GM10847 (cell line): ENCODE data around the gene ARL3.
A peak's percentile ranks its signal among the peaks of the same experiment; 100 is the strongest.

Source experiments
- POLR2A ChIP-seq: IDR thresholded peaks from 2 replicates; pipeline ENCODE4 v1.6.1; 2011; ENCODE audit not compliant: insufficient read length; ENCODE audit errors: extremely low read depth

ARL3 gene

DNA sequence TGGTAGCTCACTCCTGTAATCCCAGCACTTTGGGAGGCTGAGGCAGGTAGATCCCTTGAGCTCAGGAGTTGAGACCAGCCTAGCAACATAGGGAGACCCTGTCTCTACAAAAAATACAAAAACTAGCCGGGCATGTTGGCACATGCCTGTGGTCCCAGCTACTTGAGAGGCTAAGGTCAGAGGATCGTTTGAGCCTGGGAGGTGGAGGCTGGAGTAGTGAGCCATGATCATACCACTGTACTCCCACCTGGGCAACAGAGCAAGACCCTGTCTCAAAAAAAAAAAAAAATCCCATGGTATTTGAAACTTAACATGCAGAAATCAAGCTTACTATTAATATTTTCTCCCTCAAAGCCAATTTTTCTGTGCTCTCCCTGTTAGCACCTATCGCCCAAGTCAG is 6.1 kb upstream of the ARL3 start:
- TF ChIP-seq POLR2A = no peak

DNA sequence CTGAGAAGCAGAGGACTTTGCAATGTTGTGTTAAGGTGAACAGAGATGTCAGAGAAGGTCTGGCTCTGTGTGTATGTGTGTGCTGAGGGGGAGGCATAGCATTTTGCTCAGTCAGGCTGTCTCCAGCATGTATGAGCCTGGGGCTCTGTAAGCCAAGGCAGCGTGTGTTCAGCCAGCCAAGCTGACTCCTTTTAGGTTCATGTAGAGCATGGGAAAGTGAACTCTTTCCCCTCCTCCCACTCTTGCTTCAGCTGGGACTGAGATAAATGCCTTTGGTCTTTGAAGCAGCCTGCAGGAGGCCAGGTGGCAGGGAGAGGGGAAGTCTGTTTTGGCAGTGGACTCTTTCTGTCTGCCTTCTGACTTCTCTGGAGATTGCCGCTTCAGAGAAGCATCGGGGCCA is 4.0 kb upstream of the ARL3 start:
- TF ChIP-seq POLR2A = no peak

DNA sequence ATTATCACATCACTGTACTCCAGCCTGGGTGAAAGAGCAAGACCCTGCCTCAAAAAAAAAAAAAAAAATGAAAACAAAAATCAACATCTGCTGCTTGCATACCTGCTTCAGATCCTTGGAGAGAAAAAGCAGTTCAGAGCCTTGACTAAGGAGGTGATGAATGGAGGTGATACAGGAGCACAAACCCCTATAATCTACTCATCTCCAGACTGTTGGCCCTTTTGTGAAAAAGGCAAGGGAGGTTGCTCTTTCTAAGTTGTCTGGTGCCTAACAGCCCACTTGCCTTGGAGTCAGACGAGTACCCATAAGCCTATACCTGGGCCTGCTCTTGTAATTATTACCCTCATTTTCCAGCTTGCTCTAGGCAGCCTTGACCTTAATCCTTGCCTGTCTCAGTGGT is 1.7 kb upstream of the ARL3 start:
- no peak for TF ChIP-seq POLR2A

DNA sequence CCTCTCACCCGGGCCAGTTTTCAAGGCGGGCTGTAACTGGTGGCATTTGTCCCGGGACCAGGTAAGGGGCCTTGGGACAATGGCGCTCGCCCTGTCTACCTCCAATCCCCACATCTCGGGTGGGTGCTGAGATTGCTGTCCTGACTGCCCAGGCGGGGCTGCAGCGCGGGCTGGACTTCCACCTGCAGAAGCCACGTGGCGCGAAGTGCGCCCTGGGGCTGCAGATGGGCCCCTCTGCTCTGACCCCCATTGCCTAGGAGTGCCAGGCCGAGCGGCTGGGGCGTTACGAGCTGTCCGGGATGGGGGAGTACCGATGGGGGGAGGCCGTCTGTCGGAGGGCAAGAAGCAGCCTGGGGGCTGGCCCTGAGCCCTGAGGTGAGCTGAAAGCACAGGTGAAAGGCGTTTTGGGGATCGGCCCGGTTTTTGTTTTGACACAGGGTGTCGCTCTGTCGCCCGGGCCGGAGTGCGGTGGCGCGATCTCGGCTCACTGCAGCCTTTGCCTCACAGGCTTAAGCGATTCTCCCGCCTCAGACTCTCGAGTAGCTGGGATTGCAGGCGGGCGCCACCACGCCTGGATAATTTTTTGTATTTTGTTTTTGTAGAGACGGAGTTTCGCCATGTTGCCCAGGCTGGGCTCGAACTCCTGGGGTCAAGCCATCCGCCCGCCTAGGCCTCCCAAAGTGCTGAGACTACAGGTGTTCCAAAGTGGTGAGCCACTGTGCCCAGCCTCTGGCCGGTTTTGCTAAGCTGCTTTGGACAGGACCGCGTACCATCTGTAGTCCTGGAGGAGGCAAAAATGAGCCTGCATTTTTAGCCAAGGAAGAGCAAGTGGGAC is 641 bp upstream of the ARL3 start, which contains the start of gene SFXN2:
SFXN2 (plus strand) TSS at position 16 of the 835 bp plus-strand sequence. CDS start 12,001 bp downstream, outside the sequence.
- peak; percentile 52 for TF ChIP-seq POLR2A

DNA sequence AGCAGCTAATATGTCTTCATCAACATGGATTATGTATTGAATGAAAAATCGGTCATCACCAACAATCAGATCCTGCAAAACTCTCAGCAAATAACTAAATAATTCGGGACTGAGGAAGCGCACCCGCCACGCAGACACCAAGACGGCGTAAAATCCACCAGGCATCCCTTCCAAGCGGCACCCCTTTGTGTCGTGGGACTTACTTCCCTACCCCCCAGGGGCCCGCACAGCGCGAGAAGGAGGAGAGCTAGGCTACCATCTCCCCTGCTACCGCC is 721 bp downstream of the ARL3 start:
- TF ChIP-seq POLR2A = no peak

DNA sequence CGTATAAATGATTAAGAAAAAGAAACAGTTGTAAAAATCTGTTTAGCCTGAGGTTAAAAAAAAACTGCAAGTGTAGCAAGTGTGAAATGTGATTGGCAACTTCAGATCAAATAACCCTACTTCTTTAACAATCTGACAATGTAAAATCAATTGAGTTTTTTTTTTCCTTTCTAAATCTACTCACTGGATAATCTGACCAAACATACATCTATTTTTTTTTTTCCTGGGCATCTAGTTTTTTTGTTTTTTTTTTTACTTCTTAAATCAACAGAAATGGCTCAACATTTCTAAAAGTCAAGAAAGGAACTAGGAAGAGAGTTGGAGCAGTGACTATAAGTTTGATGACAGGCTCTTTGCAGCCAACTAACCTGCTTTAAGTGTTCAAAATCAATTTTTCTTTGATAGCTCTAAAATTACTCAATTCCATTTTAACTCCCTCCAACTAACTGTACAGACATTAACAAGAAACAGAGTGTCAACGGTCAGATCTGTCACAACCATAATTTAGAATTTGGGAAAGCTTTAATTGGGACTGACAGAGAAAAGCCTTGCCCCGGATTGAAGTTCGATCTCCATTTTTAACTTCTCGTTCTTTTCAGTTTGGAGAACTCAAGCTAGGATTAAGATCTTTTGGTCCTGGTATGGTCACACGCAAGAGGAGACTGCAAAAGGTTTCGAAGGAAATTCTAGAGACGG is 1.2 kb downstream of the ARL3 start:
- no peak for TF ChIP-seq POLR2A

DNA sequence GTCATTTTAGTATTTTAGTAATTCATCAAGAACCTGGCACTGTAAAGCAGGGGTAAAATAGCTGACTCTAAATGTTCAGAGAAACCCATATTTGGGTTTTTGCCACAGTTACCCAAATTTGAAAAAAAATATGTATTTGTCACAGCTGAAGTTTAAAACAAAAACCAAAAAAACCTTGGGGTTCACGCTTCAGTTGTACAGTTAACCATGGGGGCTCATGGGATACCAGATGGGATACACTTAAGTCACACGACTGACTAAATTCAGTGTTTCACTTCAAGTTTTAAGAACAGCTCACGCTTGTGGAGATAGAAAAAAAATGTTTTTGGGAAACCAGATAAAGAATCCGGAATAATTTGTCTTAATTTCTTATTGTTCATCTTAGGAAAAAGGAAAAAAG is 2.1 kb downstream of the ARL3 start:
- no peak for TF ChIP-seq POLR2A

DNA sequence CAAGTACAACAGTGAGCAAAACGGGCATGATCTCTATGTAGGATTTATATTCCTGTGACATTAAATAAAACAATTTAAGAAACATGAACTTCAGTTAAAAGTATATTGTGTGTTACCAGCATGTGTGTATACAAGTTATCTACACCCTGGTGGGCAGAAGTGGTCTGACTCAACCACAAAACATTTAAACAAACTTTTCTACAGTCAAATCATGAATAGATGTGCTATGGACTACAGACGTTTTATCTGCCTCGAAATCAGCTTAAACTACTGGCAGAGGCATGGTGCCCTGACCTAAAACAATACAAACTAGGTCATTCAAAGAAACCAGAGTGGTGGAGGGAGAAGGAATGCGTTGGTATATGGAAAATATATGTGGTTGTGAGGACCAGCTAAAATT is 3.6 kb downstream of the ARL3 start:
- no peak for TF ChIP-seq POLR2A

DNA sequence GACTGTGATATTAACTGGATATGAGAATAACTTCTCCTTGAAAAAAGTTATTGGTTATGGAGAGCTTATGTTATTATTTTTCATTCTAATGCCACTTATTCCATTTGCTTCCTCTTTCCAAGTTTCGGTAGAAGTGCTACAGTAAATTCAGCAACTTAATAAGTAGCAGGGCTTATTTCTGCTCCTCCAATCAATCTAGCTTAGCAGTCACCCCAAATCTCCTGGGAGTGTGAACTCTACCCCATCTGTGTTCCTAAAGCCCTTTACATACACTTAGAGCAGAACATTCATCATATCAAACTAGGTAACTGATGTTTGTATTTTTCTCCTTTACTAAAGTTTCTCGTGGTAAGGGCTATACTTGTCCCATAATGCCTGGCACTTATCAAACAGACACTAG is 8.7 kb downstream of the ARL3 start:
- TF ChIP-seq POLR2A = no peak

DNA sequence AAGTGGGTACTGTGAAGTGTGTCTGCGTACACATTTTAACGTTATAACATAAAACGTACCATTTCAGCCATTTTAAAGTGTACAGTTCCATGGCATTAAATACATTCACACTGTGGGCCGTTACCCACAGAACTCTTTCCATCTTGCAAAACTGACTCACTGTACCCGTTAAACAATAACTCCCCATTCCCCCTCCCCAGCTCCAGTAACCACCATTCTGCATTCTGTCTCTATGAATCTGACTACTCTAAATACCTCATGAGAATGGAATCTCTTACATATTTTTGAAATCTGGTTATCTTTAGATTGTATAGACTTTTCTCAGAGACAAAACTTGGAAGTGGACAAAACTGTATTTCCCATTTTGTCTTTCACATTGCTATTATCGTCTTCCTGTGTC is 9.3 kb downstream of the ARL3 start:
- TF ChIP-seq POLR2A = no peak

DNA sequence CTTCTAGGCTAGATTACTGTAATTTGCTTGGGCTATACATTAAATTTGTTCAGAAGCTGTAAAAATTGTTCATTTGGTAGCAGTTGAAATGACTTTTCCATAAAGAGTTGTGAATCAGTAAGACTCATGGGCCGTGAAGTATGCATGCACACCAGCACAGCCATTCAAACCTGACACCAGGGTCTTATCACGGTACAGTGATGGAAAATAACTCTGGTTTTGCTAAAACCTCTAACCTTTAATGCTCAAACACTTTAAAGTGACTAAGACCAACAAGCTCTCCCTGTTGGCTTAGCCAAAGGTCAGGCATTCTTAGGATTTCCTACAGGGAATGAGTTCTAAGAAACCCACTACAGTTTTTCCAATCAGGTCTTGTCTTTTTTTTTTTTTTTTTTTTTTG is 11.5 kb downstream of the ARL3 start:
- TF ChIP-seq POLR2A = no peak

DNA sequence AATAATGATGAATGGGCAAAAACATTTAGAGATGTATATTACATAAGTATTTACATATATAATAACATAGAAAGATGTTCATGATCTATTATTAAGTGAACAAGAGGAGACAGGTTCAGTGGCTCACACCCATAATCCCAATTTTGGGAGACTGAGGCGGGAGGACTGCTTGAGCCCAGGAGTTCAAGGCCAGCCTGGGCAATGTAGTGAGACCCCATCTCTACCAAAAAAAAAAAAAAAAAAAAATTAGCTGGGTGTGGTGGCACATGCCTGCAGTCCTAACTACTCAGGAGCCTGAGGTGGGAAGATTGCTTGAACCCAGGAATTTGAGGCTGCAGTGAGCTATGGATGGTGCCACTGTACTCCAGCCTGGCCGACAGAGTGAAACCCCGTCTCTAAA is 12.4 kb downstream of the ARL3 start:
- no peak for TF ChIP-seq POLR2A

DNA sequence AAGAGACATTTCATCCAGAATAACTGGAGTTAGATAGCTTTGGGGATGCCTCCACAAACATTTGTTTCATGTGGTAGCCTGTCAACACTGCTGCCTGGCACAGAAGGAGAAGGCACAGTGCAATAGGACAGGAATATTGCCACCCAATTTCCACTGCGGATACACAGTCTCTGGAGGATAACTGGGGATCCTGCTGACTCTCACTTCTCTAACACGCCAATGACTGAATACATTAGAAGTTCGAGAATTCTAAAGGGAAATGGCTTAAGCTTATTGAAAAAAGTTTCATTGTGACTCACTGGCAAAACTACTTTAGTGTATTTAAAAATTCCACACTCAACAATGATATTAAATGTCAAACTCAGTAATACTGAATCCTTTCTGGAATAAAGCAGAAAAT is 12.9 kb downstream of the ARL3 start:
- no peak for TF ChIP-seq POLR2A

DNA sequence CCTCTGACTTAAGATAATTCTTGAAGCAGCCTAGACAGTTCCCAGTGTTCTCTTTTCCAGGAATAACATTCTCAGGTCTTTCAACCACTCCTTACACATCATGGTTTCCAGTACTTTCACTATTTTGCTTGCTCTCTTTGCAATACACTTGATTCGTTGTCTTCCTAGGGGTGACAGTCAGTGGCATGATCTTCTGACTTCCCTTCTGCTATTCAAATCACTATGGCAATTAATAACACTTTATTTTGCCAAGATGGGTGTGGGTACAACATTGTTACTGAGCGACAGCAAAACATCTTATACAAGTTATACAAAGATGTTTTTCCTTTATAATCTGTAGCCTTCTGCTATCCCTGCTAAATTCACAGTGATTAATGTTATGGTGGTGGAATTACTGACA is 15.3 kb downstream of the ARL3 start:
- TF ChIP-seq POLR2A = no peak

DNA sequence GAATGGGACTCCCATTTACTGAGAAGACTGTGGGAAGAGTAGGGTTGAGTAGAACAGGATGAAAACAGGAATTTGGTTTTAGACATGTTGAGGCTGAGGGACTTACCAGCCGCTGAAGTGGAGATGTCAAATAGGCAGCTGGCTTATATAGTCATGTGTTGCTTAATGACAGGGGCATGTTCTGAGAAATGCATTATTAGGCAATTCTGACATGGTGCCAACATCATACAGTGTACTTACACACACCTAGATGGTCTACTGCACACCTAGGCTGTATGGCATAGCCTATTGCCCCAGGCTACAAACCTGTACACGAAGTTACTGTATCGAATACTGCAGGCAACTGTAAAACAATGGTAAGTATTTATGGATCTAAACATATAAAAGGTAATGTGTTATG is 17.5 kb downstream of the ARL3 start:
- TF ChIP-seq POLR2A = no peak

DNA sequence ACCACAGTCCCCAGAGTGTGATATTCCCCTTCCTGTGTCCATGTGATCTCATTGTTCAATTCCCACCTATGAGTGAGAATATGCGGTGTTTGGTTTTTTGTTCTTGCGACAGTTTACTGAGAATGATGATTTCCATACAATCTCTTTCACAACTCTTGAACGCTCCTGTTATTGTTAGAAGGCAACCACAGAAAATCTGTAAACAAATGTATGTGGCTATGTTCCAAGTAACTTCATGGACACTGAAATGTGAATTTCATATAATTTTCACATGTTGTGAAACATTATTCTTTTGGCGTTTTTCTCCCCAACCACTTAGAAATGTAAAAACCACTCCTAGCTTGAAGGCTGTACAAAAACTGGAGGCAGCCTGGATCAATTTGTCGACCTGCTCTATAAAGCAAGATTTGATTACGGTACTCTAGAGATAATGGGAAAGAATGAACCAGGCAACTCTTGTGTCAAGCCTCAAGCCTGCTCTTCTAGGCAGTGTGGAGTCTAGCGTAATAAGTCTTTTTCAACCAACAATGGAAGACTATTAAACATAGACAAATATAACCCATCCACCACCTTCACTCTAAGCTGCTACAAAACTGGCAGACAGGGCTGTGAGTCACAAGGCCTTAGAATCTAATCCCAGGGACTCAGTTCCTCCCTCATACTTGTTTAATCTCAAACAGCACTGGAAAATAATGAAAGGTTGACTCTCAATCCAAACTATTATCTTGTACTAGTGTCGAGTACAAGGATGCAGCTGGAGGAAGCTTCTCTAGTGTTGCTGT is 22.7 kb downstream of the ARL3 start:
- no peak for TF ChIP-seq POLR2A

DNA sequence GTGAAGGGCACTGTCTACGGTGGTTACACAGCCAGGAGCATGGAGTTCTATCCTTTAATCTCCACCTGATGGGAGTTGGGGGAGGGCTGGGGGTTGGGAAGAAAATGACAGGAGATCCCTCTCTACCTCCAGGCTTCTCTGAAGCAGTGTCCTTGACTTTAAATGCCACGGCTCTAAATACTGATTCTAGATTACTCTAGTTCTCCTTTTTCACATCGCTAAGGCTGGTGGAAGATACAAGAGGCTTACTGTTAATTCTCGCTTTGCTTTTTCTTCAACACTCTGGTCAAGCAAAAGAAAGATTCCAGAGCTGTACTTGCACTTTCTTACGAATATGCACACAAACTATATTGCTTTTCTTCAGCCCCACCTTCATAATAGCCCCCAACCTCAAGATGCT is 30.5 kb downstream of the ARL3 start:
- TF ChIP-seq POLR2A = no peak

DNA sequence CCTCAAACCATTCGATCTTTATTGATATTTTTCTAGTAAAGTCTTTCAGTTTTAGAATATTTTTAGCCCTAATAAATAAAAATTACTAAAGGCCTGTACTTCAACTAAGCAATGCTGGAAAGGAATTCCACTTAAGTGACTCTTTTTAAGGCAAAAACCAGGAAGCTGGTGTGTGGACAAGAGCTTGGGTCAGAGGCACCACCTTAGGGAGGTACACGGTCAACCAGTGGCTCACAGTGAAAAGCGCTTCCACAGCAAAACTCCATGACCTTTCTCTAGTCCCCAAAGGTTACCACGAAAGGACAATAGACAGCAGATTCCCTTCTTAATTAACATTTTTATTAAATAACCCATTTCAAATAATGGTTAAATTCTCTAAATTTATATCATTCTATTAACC is 31.2 kb downstream of the ARL3 start:
- no peak for TF ChIP-seq POLR2A
